HepG2 (cell line): ENCODE data around the gene OR6S1. TPM values are rescaled to one million over a fixed set of nuclear protein-coding genes. Genes with fewer than 3 reads are reported as not detected.

Source experiments
- ASH2L ChIP-seq: fragments of 300-600, 200-600 bp; sonication (generic); IDR thresholded peaks from 2 replicates; pipeline ENCODE4 v1.7.0; 2017; ENCODE audit warnings: low read depth, mild to moderate bottlenecking, moderate library complexity, mixed read lengths, low read length; ENCODE audit not compliant: insufficient read length
- CENPT ChIP-seq: sonication (generic); formaldehyde crosslinking; IDR thresholded peaks from 2 replicates; pipeline ENCODE4 v1.8.0; 2022; ENCODE audit warnings: low read depth, mild to moderate bottlenecking, moderate library complexity, missing genetic modification reagents
- CREM ChIP-seq, 2 experiments: sonication (generic) in 1 of 2; formaldehyde crosslinking in 1 of 2; IDR thresholded peaks; 2 replicates each; pipeline versions ENCODE4 v1.4.0 to v1.6.1; 2016 to 2020; ENCODE audit warnings: antibody characterized with exemption in 1 of 2, mild to moderate bottlenecking in 1 of 2, missing genetic modification reagents in 1 of 2
- FOXK2 ChIP-seq: fragments of 450-650 bp; IDR thresholded peaks from 2 replicates; pipeline ENCODE4 v1.6.1; 2016
- GLMP ChIP-seq: sonication (generic); formaldehyde crosslinking; IDR thresholded peaks from 2 replicates; pipeline ENCODE4 v1.9.0; 2021; ENCODE audit warnings: missing genetic modification reagents, mild to moderate bottlenecking, borderline replicate concordance
- HNF1B ChIP-seq: sonication (generic); formaldehyde crosslinking; IDR thresholded peaks from 2 replicates; pipeline ENCODE4 v1.5.1; 2020; ENCODE audit warnings: mild to moderate bottlenecking, moderate library complexity, missing genetic modification reagents
- HNRNPLL ChIP-seq: fragments of 200-400 bp; formaldehyde crosslinking; IDR thresholded peaks from 2 replicates; pipeline ENCODE4 v1.6.1; 2017; ENCODE audit warnings: mild to moderate bottlenecking, low read depth, low read length; ENCODE audit not compliant: poor library complexity, severe bottlenecking
- MAX ChIP-seq: IDR thresholded peaks from 2 replicates; pipeline ENCODE4 v1.6.1; 2012; ENCODE audit warnings: inconsistent platforms
- MXD1 ChIP-seq: sonication (generic); formaldehyde crosslinking; IDR thresholded peaks from 2 replicates; pipeline ENCODE4 v1.4.0; 2020; ENCODE audit warnings: mild to moderate bottlenecking, missing genetic modification reagents
- MXD3 ChIP-seq: IDR thresholded peaks from 2 replicates; pipeline ENCODE4 v1.6.1; 2016; ENCODE audit warnings: mild to moderate bottlenecking, missing biosample characterization, missing genetic modification reagents
- NFKBIZ ChIP-seq: IDR thresholded peaks from 2 replicates; pipeline ENCODE4 v1.6.1; 2018; ENCODE audit warnings: missing genetic modification reagents, missing compliant biosample characterization
- ONECUT2 ChIP-seq: sonication (generic); formaldehyde crosslinking; IDR thresholded peaks from 2 replicates; pipeline ENCODE4 v1.4.0; 2020; ENCODE audit warnings: missing genetic modification reagents
- RAD21 ChIP-seq: fragments of 450-650 bp; formaldehyde crosslinking; IDR thresholded peaks from 2 replicates; pipeline ENCODE4 v1.5.0; 2020; ENCODE audit warnings: mild to moderate bottlenecking
- RXRA ChIP-seq: sonication (generic); formaldehyde crosslinking; IDR thresholded peaks from 2 replicates; pipeline ENCODE4 v1.5.1; 2020; ENCODE audit warnings: missing genetic modification reagents
- TBL1XR1 ChIP-seq: fragments of 150-350 bp; IDR thresholded peaks from 2 replicates; pipeline ENCODE4 v1.6.1; 2014; ENCODE audit warnings: borderline replicate concordance, low read length; ENCODE audit not compliant: partially characterized antibody
- TEAD2 ChIP-seq: sonication (generic); formaldehyde crosslinking; IDR thresholded peaks from 2 replicates; pipeline ENCODE4 v1.9.0; 2021; ENCODE audit warnings: missing genetic modification reagents
- U2AF1 ChIP-seq: fragments of 200-400 bp; formaldehyde crosslinking; optimal IDR thresholded peaks from 2 replicates; pipeline ENCODE3; 2017; ENCODE audit warnings: mild to moderate bottlenecking, low read depth, low read length
- ZBTB25 ChIP-seq: IDR thresholded peaks from 2 replicates; pipeline ENCODE4 v1.6.1; 2018; ENCODE audit warnings: missing genetic modification reagents
- ZC3H4 ChIP-seq: sonication (generic); formaldehyde crosslinking; IDR thresholded peaks from 2 replicates; pipeline ENCODE4 v1.4.0; 2020; ENCODE audit warnings: missing genetic modification reagents, borderline replicate concordance
- ZNF235 ChIP-seq: sonication (generic); formaldehyde crosslinking; IDR thresholded peaks from 2 replicates; pipeline ENCODE4 v1.8.1; 2023; ENCODE audit warnings: mild to moderate bottlenecking, missing genetic modification reagents, borderline replicate concordance
- ZNF251 ChIP-seq: sonication (generic); formaldehyde crosslinking; IDR thresholded peaks from 2 replicates; pipeline ENCODE4 v1.9.0; 2021; ENCODE audit warnings: mild to moderate bottlenecking, missing genetic modification reagents
- ZNF816 ChIP-seq: sonication (generic); formaldehyde crosslinking; IDR thresholded peaks from 2 replicates; pipeline ENCODE4 v1.8.0; 2022; ENCODE audit warnings: missing genetic modification reagents, mild to moderate bottlenecking, borderline replicate concordance
- ZNF878 ChIP-seq: sonication (generic); formaldehyde crosslinking; IDR thresholded peaks from 2 replicates; pipeline ENCODE4 v1.8.1; 2023; ENCODE audit warnings: mild to moderate bottlenecking, missing genetic modification reagents, moderate library complexity
- ZSCAN9 ChIP-seq: IDR thresholded peaks from 2 replicates; pipeline ENCODE4 v1.6.1; 2016; ENCODE audit warnings: borderline replicate concordance
- polyA plus RNA-seq, 8 experiments: library from polyadenylated mRNA; depleted of rRNA in 3 of 8; stranded (reverse) in 7 of 8; unstranded in 1 of 8; fragments of >200 nt; fragmentation: Illumina TruSeq in 4 of 8; extraction: Trizol in 4 of 8; gene quantifications; 2 replicates each; pipeline versions ENCODE4 v1.2.1 to v1.2.3, GENCODE V29; 2011 to 2016; ENCODE audit warnings: low read depth in 4 of 8, missing spikeins in 1 of 8, mixed read lengths in 1 of 8; ENCODE audit not compliant: insufficient read depth in 1 of 8
- total RNA-seq, 5 experiments: library from RNA; depleted of rRNA; stranded (reverse); fragments of >200 nt; fragmentation: Illumina TruSeq; extraction: Trizol; gene quantifications; 2 replicates each; pipeline ENCODE4 v1.2.3, GENCODE V29; 2016; ENCODE audit warnings: low read depth in 1 of 5

The OR6S1 gene
- total and polyA plus RNA-seq, 2 of the 13 experiments (the other 11 are each of a cell fraction or from before 2014, with no cell fraction given): 0.09 TPM; not detected in 1

- TF ChIP-seq ONECUT2 (0 out of 2 replicates have a peak, but pooled peaks have one; percentile 46), MAX (no peak), TBL1XR1 (peak; percentile 63), TEAD2 (CRISPR knock-in tag) (no peak), ASH2L (peak; percentile 56), GLMP (CRISPR knock-in tag) (no peak), U2AF1 (no peak), RAD21 (CRISPR knock-in tag) (0 out of 2 replicates have a peak, but pooled peaks have one; percentile 2), ZNF251 (CRISPR knock-in tag) (no peak), ZNF816 (CRISPR knock-in tag) (no peak), ZC3H4 (CRISPR knock-in tag) (peak; percentile 93; the same call in 1 of the 2 replicates), NFKBIZ (CRISPR knock-in tag) (0 out of 2 replicates have a peak, but pooled peaks have one; percentile 26), CENPT (CRISPR knock-in tag) (no peak), MXD3 (CRISPR knock-in tag) (no peak), FOXK2 (0 out of 2 replicates have a peak, but pooled peaks have one; percentile 17), ZBTB25 (peak; percentile 14), HNF1B (0 out of 2 replicates have a peak, but pooled peaks have one; percentile 9), HNRNPLL (no peak), MXD1 (CRISPR knock-in tag) (no peak), RXRA (CRISPR knock-in tag) (no peak), ZNF878 (CRISPR knock-in tag) (peak; percentile 78; the same call in 1 of the 2 replicates), CREM (IDR thresholded peaks at IDR 0.05) (peak; percentile 82), CREM (CRISPR knock-in tag; IDR thresholded peaks at IDR 0.05) (no peak), ZNF235 (CRISPR knock-in tag) (no peak), ZSCAN9 (CRISPR knock-in tag) (no peak; the same call in 1 of the 2 replicates)
Observed at GRCh38 chr14:20687362-20688166, 46.1 kb upstream of the OR6S1 start (continued).
